ENCODE results near the gene TREX2.

DNA sequence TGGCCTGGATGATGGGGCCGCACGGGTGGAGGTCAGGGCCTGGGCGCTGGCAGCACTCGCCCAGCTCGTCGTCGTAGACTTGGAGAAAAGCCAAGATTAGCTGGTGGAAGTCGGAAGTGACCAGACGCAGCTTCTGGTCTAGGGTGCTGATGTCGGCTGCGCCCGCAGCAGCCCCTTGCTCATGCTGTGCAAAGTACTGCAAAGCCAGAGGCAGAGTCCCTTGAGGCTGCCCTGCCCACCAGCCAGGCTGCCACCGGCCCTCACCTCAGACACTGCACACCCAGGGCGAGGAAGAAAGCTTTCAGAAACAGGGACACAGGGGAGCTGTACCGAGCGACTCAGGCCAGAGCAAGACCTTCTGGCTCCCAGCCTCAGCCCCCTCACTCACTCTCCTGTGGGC is 9.7 kb upstream of the TREX2 start:
- TF ChIP-seq, protein P1, sequence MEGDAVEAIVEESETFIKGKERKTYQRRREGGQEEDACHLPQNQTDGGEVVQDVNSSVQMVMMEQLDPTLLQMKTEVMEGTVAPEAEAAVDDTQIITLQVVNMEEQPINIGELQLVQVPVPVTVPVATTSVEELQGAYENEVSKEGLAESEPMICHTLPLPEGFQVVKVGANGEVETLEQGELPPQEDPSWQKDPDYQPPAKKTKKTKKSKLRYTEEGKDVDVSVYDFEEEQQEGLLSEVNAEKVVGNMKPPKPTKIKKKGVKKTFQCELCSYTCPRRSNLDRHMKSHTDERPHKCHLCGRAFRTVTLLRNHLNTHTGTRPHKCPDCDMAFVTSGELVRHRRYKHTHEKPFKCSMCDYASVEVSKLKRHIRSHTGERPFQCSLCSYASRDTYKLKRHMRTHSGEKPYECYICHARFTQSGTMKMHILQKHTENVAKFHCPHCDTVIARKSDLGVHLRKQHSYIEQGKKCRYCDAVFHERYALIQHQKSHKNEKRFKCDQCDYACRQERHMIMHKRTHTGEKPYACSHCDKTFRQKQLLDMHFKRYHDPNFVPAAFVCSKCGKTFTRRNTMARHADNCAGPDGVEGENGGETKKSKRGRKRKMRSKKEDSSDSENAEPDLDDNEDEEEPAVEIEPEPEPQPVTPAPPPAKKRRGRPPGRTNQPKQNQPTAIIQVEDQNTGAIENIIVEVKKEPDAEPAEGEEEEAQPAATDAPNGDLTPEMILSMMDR (IDR thresholded peaks at IDR 0.05), result no peak
- no peak for TF ChIP-seq ZFX (IDR thresholded peaks at IDR 0.05; ENCODE audit: borderline replicate concordance)
